GM21723 (cell line): ENCODE data around the gene LDLRAD3.
A peak's percentile ranks its signal among the peaks of the same experiment; 100 is the strongest.
"Not testable (repeated sequence)": the region's sequence is repeated elsewhere in the genome, so short reads cannot be mapped to it uniquely, and the experiment has no call there.

Experiments
- ATAC-seq: cut with Tn5 transposase; IDR thresholded peaks from one replicate; pipeline ENCODE4 v1.9.1; 2021; ENCODE audit warnings: mild to moderate bottlenecking, moderate library complexity; ENCODE audit not compliant: unreplicated experiment

Gene LDLRAD3, protein sequence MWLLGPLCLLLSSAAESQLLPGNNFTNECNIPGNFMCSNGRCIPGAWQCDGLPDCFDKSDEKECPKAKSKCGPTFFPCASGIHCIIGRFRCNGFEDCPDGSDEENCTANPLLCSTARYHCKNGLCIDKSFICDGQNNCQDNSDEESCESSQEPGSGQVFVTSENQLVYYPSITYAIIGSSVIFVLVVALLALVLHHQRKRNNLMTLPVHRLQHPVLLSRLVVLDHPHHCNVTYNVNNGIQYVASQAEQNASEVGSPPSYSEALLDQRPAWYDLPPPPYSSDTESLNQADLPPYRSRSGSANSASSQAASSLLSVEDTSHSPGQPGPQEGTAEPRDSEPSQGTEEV

DNA sequence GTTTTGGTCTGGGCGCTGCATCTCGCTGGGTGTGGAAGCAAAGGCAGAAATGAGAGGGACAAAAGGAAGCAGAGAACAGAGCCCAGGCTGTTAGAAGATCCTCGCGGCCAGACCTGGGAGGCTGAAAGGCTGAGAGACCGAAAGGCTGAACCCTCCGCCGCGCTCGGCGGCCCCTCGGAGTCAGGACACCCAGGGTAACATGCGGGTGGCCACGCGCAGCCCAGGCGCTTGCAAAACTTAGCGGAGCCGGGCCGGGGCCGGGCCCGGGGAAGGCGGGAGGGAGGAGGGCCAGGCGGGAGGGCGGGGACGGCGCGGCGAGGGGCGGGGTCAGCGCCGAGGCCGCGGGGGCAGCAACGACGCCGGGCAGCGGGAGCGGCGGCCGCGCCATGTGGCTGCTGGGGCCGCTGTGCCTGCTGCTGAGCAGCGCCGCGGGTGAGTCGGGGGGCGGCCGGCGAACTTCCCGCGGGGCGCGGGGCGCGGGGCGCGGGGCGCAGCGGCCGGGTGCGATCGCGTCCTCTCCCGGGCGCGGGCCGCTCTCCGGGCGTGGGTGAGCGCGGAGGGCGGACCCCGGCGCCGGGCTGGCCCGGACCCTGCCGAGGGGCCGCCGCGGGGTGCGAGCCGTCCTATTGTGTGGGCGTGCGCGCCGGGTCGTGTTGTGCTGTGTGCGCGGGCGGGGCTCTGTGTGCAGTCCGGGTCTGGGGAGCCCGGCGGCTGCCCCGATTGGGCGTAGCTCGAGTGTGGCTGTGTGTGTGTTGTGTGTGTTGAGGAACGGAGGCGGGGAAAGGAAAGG, at the start of gene LDLRAD3:
TSS of gene LDLRAD3 (plus strand) at position 350 of the 790 bp plus-strand sequence. CDS start at position 387, 37 bp downstream.
- ATAC-seq, result peak; percentile 74

DNA sequence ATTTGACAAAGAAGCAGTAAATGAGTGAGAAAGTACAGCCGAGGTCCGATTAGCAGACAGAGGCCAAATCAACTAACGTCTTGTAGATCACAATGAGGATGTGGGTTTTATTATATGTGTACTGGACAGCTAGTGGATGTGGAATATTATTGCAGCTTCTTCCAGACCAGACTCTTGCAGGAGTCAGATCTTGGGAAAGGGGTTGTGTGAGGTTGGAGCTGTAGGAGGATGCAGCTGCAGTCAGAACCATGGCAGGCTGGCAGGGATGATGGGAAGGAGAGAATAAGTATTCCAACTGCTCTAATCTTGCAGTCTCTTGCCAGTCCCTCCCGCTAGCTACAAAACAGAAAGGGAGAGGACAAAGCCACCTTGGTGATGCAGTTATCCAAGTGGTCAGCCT, 46.8 kb upstream of the LDLRAD3 start:
- ATAC-seq, result no peak

DNA sequence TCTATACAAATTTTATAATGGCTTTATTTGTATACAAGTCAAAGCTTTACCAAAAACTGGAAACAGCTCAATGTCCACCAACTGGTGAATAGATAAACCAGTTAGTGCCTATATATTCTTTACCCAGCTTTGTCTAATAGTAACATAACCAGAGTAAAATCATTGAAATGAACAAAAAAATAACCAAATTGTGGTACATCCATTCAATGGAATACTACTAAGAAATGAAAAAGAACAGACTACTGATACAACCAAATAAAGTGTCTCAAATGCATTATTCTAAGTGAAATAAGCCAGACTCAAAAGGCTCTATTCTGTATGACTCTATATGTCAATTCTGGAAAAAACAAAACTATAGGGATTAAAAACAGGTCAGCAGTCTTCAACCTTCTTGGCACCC, 40.9 kb upstream of the LDLRAD3 start:
- ATAC-seq, result no peak

DNA sequence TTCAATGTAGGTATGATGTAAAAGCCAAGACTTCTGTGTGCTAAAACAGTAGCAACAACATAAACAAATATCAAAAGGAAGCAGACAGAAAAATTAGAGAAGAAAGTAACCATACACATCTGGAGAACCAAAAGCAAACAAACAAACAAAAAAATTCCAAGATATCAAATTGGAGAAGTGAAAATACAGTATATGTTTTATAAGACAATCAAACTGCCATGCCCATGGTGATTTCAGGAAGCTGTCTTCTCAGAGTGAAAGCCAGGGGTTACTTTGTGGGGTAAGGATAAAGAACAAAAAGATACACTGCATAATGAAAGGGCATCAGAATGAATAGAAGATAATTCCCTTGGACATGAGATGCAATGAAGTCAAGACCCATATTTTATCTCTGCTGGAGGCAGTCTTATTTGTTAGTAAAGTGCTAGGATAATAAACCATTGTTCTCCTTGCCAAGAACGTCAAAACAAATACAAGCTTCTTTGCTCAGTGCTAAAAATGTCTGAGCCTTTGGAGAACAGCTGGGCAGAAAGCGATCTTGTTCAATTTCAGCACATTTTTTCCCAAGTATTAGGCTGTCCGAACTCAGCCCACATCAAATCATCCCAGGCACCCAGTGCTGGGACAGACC, 38.1 kb upstream of the LDLRAD3 start:
- ATAC-seq, result no peak

DNA sequence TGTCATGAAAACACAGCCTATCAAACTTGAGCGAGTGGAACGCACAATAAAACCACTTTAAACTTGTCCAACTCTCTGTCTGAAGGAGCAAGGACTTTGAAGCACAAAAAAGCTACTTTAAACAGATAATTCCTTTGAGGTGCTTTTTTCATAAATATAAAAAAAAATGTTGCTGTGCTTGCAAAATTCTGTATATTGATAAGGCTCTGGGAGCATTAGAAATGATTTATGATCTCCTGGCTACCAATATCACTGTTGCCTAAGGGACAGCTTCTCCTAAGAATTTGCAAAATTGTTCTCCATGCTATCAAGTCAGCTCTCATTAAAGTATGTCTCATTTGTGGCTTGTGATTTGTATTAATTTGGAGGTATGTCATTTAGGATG, 37.6 kb upstream of the LDLRAD3 start:
- ATAC-seq, result no peak

DNA sequence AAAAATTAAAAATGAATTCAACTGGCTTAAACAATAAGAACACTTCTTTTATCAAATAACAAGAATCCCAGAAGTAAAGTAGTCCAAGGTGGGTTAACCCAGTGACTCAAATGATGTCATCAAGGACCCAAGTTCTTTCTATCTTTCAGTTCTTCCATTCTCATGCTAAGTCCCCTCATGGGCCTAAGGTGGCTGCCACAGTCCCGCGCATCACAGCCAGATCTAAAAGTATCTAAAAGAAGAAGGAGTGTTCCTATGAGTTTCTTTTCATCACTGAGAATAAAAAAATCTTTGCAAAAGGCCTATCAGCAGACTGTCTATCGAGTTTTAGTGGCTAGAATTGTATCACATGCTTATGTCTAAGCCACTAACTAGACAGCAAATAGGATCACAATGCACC, 37.2 kb upstream of the LDLRAD3 start:
- ATAC-seq, result no peak

DNA sequence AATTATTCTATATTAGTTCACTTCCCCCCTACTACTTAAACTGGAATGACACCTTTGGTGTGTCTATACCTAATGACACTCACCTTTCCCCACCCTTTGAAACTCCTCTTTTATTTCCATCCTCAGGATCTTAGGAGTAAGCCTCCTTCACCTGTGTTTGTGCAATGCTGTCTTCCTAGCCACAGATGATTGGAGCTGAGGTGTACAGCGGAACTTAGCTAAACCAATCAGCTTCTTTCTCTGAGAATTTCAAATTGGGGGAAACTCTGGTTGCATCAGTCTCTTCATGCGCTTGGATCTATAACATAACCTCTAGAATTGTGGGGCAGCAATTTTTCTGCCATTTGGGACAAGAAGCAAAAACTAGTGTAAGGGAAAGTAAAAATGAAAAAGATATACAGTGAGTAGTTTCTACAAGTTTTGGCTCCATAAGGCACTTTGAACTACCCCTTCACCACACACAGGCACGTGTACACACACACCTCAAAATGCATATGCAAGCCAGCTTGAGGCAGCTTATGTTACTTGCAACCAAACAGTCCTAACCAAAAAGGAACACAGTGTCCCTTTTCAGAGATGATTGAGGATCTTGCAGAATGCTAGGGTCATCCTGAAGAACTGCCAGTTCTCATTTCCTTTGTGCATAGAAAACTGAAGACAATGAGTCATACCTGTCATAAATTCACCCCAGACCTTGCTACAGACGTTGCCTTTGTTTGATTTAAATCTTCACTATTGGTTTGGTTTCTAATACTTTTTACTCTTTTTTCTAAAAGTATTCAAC, 36.0 kb upstream of the LDLRAD3 start:
- ATAC-seq, result peak; percentile 85

DNA sequence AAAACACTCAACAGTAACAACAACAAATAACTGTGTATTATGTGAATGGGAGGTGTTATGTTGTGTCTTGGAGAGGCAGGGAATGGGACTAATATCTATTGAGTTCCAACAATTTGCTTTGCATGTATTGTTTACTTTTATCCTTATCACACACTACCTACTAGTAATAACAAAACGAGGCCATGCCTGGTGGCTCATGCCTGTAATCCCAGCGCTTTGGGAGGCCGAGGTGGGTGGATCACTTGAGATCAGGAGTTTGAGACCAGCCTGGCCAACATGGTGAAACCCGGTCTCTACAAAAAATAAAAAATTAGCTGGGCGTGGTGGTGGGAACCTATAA, 35.5 kb upstream of the LDLRAD3 start:
- ATAC-seq, result peak; percentile 20

DNA sequence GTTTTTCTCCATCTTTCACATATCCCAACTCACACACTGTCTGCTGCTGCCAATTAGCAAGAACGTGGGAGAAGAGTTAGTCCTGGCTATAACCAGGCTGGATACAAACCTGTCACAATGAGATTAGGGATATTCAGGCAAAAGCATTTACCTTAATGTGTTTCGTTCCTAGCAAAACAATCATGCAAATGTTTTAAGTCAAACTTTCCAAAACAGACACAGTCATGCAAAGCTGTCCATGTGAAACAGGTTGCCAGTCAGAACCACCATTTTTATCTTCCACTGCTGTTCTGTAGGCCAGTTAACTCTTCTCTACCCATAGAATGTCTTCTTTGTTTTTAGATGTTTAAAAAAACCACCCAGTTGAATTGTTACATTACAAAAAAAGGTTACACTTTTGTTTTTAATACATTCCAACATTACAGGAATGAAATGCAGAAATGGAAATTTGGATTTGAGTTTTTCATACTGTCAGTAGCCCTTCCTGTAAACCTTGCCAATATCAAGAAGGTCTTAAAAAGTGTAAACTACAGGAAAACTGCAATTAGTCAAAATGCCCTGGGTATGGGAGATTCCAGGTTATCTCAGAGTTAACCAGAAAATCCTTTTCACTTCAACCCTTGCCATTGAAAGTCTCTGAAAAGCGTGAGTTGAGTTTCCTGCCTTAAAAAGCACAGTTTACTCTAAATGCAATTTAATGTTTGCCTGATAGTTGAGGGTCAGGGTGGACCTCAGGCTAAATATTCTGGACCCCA, 34.2 kb upstream of the LDLRAD3 start:
- ATAC-seq, result no peak

DNA sequence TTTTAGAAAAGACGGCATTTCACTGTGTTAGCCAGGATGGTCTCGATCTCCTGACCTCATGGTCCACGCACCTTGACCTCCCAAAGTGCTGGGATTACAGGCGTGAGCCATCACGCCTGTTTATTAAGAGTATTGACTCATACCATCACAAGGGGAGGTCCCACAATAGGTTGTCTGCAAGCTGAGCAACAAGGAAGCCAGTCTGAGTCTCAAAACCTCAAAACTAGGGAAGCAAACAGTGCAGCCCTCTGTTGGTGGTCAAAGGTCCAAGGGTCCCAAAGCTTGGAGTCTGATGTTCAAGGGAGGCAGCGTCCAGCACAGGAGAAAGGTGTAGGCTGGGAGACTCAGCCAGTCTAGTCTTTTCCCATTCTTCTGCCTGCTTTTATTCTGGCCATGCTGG, 32.8 kb upstream of the LDLRAD3 start:
- ATAC-seq, result no peak

DNA sequence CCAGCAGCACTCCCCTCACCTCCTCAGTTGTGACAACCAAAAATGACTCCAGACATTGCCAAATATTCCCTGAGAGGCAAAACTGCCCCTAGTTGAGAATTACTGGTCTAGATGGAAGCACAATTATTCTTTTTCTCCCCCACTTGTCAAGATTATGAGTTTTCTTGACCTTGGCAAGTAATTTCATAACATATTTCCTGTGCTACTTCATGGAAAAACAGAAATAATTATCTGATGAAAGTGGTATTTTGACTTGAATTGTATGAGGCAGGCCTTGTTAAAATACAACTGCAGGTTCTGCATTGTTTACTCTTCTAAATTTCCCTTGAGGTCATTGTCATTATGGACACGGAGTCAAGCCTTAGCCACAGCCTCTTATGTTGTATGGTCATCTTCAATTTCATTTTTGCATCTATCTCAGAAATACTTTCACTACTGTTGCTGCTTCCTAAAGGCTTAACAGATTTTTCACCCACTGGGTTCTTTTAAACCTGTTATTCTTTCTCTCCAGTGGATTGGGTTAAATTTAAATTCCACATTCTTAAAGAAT, 32.2 kb upstream of the LDLRAD3 start:
- no peak for ATAC-seq

DNA sequence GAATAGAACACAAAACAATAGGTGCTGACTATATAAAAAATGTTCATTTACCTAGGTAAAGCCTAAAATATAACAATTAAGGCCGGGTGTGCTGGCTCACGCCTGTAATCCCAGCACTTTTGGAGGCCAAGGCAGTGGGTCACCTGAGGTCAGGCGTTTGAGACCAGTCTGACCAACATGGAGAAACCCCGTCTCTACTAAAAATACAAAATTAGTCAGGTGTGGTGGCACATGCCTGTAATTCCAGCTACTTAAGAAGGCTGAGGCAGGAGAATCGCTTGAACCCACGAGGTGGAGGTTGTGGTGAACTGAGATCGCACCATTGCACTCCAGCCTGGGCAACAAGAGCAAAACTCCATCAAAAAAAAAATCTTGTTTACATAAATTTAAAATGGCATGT, 31.4 kb upstream of the LDLRAD3 start:
- not testable (repeated sequence) for ATAC-seq

DNA sequence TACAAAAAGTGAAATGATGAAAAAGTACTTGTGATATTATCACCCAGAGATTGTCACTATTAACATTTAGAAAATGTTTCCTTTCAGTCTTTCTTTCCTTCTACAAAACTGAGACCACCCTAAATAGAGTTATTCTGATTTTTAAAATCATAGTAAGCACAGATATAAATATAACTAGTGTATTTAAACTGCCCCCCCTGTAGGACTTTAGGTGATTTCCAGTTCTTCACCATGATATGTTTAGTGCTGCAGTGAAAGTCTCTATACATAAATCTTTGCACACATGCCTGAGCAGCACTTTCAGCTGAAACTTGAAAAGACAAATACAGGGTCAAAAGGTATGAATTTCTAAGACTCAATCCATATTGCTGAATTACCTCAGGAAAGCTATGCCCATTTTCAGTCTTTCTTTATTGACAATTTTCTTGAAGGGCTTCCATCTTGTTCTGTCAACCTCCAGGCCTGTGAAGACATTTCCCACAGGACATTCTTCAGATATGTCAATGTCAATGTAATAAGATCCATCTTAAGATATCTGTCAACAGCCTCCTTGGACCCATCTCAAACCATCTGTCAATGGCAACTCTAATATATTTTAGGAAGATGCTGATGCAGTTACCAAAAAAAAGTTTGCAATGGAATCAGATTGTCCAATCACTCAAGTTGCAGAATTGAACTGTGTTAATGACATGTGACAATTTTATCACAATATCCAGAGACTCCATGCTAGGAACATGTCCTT, 30.8 kb upstream of the LDLRAD3 start:
- ATAC-seq, result peak; percentile 41

DNA sequence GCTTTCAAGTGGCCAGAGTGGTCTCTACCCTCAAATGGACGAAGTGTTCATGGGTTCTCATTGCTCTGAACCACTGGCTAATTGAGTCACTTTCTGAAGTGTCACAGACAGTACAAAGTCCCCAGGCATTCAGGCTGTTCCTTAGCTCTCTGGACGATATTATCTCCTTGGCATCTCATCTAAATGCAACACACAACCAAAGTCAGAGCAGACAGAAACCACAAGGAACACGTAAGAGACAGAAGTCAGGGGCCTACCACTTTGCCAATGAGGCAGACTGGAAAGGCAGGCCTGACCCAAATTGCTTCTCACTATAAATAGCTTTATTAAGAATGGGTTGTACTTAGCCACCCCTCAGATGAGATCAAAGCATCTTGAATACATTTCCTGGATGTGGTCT, 29.0 kb upstream of the LDLRAD3 start:
- ATAC-seq, result no peak

DNA sequence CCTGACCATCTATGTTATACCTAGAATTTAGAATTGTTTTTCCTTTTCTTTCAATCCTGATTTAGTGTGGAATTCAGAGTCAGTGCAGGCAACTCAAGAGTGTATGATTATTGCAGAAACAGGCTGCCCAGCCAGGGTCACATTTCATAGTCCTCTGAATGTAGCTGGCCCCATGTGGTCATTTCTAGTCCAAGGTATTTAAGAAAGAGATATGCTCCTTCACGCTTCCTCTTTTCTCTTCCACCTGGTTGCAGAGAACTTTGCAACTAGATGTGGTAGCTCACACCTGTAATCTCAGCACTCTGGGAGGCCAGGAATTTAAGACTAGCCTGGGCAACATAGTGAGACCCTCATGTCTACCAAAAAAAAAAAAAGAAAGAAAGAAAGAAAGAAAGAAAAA, 27.6 kb upstream of the LDLRAD3 start:
- no peak for ATAC-seq

DNA sequence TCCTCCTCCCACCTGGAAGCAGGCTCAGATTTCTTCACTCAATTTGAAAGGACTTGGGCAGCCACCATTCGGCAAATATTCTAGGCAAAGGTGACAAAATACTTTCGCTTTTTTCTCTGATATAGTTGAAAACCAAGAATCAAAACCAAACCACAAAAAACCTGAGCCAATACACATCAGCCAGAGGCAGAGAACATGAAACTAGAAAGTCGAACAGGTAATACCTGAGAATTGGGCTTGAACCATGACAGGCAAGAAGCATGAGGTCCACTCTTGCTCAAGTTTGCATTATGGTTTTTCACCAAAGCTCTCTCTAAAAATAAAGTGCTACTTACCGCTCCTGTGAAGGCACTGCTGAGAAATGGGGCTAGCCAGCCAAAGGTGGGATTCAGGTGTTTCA, 26.2 kb upstream of the LDLRAD3 start:
- ATAC-seq, result peak; percentile 53

DNA sequence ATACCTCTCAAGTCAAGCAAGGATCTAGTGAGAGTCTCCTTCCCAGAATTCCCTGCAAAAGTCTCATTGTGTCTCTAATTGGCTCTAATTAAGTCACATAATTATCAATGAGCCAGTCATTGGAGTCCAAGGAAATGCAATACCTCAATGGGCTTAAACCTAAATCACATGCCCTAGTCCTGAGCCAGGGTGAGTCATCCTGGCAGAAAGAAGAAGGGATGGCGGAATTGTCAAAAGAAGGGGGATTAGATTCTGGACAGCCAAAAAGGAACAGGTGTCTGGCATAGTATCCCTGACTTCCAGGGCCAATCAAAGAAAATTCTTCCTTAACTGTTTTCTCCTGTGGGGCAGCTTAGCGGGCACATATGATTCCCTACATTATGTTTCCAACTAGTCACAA, 25.1 kb upstream of the LDLRAD3 start:
- no peak for ATAC-seq

DNA sequence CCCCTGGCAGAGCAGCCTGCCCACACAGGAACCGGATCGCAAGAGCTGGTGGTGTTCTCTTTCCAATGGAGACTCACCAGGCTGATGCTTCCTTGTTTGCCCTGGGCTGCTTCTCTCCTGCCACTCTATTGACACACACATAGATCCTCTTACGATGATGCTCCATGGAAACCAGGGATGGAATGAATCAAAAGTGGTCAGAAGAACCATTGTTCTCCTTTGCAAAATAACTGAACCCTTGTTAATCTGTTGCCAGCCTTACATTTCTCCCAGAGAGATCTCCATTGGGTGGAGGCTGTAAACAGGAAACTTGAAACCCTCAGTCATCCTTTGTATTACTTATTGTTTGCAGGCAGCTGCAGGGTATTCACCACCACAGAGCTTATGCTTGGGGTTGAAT, 24.6 kb upstream of the LDLRAD3 start:
- ATAC-seq, result no peak

DNA sequence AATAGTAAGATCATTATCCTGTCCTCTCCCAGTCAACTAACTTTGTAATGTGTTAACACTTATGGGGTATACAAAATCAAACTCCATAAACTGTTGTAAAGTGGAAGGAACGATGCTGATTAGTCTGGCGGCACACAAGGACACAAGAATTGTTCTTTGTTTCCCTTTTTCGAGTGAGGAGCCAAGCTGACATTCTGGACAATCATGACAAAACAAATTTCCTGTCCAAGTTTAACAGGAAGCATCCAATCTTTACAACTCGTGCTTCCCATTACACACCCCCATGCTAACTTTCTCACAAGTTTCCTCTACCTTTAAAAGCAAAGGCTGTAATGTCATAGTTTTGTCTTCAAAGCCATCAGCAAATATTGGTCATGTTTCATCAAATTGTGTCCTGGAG, 20.4 kb upstream of the LDLRAD3 start:
- ATAC-seq, result no peak

DNA sequence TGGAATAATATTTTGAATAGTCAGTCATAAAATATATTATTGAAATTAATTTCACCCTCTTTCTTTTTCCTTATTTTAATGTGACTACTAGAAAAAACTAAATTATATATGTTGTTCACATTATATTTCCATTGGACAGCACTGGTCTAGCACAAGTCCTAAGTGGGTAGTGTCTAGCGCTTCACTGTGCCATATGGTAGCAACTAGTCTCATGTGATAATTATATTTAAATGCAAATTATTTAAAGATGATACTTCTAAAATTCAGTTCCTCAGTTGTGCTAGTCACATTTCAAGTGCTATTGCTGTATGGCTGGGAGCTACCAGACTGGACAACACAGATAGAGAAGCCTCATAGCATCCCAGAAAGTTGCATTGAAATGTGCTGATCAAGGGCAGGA, 19.1 kb upstream of the LDLRAD3 start:
- ATAC-seq, result no peak
